Cardiac muscle cell (in vitro differentiated cells and primary cell): ENCODE data around the gene BFSP2. TPM values are rescaled to one million over a fixed set of nuclear protein-coding genes. Genes with fewer than 3 reads are reported as not detected.
A peak's percentile ranks its signal among the peaks of the same experiment; 100 is the strongest.

Source experiments
- DNase-seq, 2 donors: peaks; one replicate each; pipeline versions ENCODE4 v3.0.0 to v3.0.0-alpha.2; 2010 to 2017; ENCODE audit warnings: low read depth in 1 of 2, low spot score in 1 of 2
- H3K27ac ChIP-seq: fragments of 200-600 bp; sonication (generic); 2 replicates; pipeline ENCODE4 v1.5.1; 2016
- H3K27me3 ChIP-seq: fragments of 200-600 bp; sonication (generic); 2 replicates; pipeline ENCODE4 v1.6.0; 2016; ENCODE audit warnings: control low read depth
- H3K36me3 ChIP-seq: fragments of 200-600 bp; sonication (generic); 2 replicates; pipeline ENCODE4 v1.5.1; 2016; ENCODE audit warnings: control low read depth
- H3K4me1 ChIP-seq: fragments of 200-600 bp; sonication (generic); 2 replicates; pipeline ENCODE4 v1.8.1; 2017; ENCODE audit warnings: low read depth, mild to moderate bottlenecking, mixed run types
- H3K4me3 ChIP-seq: fragments of 200-600 bp; sonication (generic); 2 replicates; pipeline ENCODE4 v1.5.1; 2016; ENCODE audit warnings: mild to moderate bottlenecking
- H3K9me3 ChIP-seq: fragments of 200-600 bp; sonication (generic); 2 replicates; pipeline ENCODE4 v1.5.1; 2017; ENCODE audit warnings: low read depth, mild to moderate bottlenecking, control low read depth
- CTCF ChIP-seq: IDR thresholded peaks from 2 replicates; pipeline ENCODE4 v1.5.1; 2012; ENCODE audit warnings: low read depth, mild to moderate bottlenecking, low read length
- polyA plus RNA-seq: library from polyadenylated mRNA; unstranded; fragments of >200 nt; fragmentation: Nextera tagmentation; extraction: Ambion mirVana; gene quantifications from 2 replicates; pipeline ENCODE4 v1.2.1, GENCODE V29; 2016
- total RNA-seq: library from RNA; depleted of rRNA; stranded (reverse); fragments of >200 nt; gene quantifications from 2 replicates; pipeline ENCODE4 v1.2.3, GENCODE V29; 2016

Gene BFSP2
- total and polyA plus RNA-seq, 2 experiments from 2014 or later: not detected

GRCh38 chr3:133505813-133506212 lies 106.0 kb downstream of the BFSP2 start:
- Histone ChIP-seq H3K9me3 (no peaks in the 10 kb centered on the region), H3K36me3 (no peaks in the 10 kb centered on the region), H3K27me3 (no peaks in the 10 kb centered on the region), H3K4me3 (no peak overlapping the region), H3K4me1 (no peaks in the 10 kb centered on the region), H3K27ac (no peak overlapping the region)
- DNase-seq: no peak
- no peak for TF ChIP-seq CTCF

GRCh38 chr3:133506215-133506901 lies 106.5 kb downstream of the BFSP2 start:
- DNase-seq: no peak
- no peak overlapping the region for H3K4me3 ChIP-seq
- no peaks in the 10 kb centered on the region for H3K4me1 ChIP-seq
- no peaks in the 10 kb centered on the region for H3K36me3 ChIP-seq
- no peaks in the 10 kb centered on the region for H3K9me3 ChIP-seq
- H3K27ac ChIP-seq: no peak overlapping the region
- no peaks in the 10 kb centered on the region for H3K27me3 ChIP-seq
- TF ChIP-seq CTCF: no peak

- Histone ChIP-seq H3K4me1 (no peaks in the 10 kb centered on the region), H3K27me3 (no peaks in the 10 kb centered on the region), H3K9me3 (no peaks in the 10 kb centered on the region), H3K27ac (no peak overlapping the region), H3K36me3 (no peaks in the 10 kb centered on the region), H3K4me3 (no peak overlapping the region)
- peak in 1 of 2 donors; percentile 37 for DNase-seq
- no peak for TF ChIP-seq CTCF
Measured at GRCh38 chr3:133509488-133509887, 109.6 kb downstream of the BFSP2 start.

GRCh38 chr3:133512416-133513089 lies 112.7 kb downstream of the BFSP2 start:
- H3K36me3 ChIP-seq: no peaks in the 10 kb centered on the region
- no peak for DNase-seq
- H3K4me1 ChIP-seq: no peaks in the 10 kb centered on the region
- H3K27me3 ChIP-seq: no peaks in the 10 kb centered on the region
- no peak for TF ChIP-seq CTCF
- no peaks in the 10 kb centered on the region for H3K9me3 ChIP-seq
- no peak overlapping the region for H3K27ac ChIP-seq
- H3K4me3 ChIP-seq: no peak overlapping the region

GRCh38 chr3:133514418-133514817 lies 114.6 kb downstream of the BFSP2 start:
- TF ChIP-seq CTCF: no peak
- H3K4me1 ChIP-seq: no peaks in the 10 kb centered on the region
- DNase-seq: no peak
- H3K27ac ChIP-seq: no peak overlapping the region
- no peaks in the 10 kb centered on the region for H3K9me3 ChIP-seq
- no peak overlapping the region for H3K4me3 ChIP-seq
- H3K36me3 ChIP-seq: no peaks in the 10 kb centered on the region
- H3K27me3 ChIP-seq: no peaks in the 10 kb centered on the region
